Upper lobe of left lung (tissue), 6 donors: ENCODE results near the gene RHBG. TPM values are rescaled to one million over a fixed set of nuclear protein-coding genes. Genes with fewer than 3 reads are reported as not detected.

Experiments
- ATAC-seq, 2 donors: fragments of 200-7000 bp; cut with Tn5 transposase; one replicate each; pipeline ENCODE4 v1.9.1; 2022; ENCODE audit warnings: mild to moderate bottlenecking in 2 of 2, moderate library complexity in 2 of 2; ENCODE audit not compliant: low FRiP score in 2 of 2
- DNase-seq, 2 donors: peaks; one replicate each; pipeline ENCODE4 v3.0.0-alpha.2; 2019 to 2020
- H3K27ac ChIP-seq, 4 donors: fragments of 200-600 bp; sonication (generic); one replicate each; pipeline ENCODE4 v1.5.1; 2016 to 2019
- H3K27me3 ChIP-seq, 4 donors: fragments of 200-600 bp; sonication (generic); one replicate each; pipeline ENCODE4 v1.5.1; 2017 to 2019
- H3K36me3 ChIP-seq, 4 donors: fragments of 200-600 bp; sonication (generic); one replicate each; pipeline ENCODE4 v1.5.1; 2016 to 2019
- H3K4me1 ChIP-seq, 4 donors: fragments of 200-600 bp; sonication (generic); one replicate each; pipeline ENCODE4 v1.5.1; 2018 to 2019
- H3K4me3 ChIP-seq, 4 donors: fragments of 200-600 bp; sonication (generic); one replicate each; pipeline ENCODE4 v1.5.1; 2017 to 2019; ENCODE audit warnings: mild to moderate bottlenecking in 2 of 4, moderate library complexity in 1 of 4
- H3K9me3 ChIP-seq, 4 donors: fragments of 200-600 bp; sonication (generic); one replicate each; pipeline ENCODE4 v1.5.1; 2018 to 2019
- EP300 ChIP-seq, 4 donors: sonication (generic); formaldehyde crosslinking; IDR thresholded peaks; one replicate each; pipeline ENCODE4 v1.5.1; 2017; ENCODE audit warnings: antibody characterized with exemption in 4 of 4, control low read depth in 2 of 4
- POLR2A ChIP-seq, 4 donors: fragments of 450-650 bp; IDR thresholded peaks; one replicate each; pipeline ENCODE4 v1.5.1; 2016 to 2017; ENCODE audit warnings: antibody characterized with exemption in 4 of 4, mild to moderate bottlenecking in 2 of 4
- POLR2AphosphoS5 ChIP-seq, 2 donors: sonication (generic); formaldehyde crosslinking; IDR thresholded peaks; one replicate each; pipeline ENCODE4 v1.5.1; 2017; ENCODE audit warnings: antibody characterized with exemption in 2 of 2
- WGBS, 2 donors: methylation state at CpG; one replicate each; pipeline ENCODE4 v1.1.5; 2017 to 2018; 5-methylcytosine and 5-hydroxymethylcytosine counted together
- total RNA-seq, 6 donors: library from RNA; depleted of rRNA in 4 of 6; stranded (reverse); fragments of >200 nt in 4 of 6; gene quantifications; one replicate each; pipeline versions ENCODE4 v1.1.0 to v1.2.1, GENCODE V29; 2016 to 2021
- TF ChIP-seq, protein P1 (sequence below), 6 experiments: fragments of 450-650 bp in 4 of 6; fragments of 200-600 bp in 2 of 6; sonication (generic) in 2 of 6; IDR thresholded peaks; one replicate each; pipeline ENCODE4 v1.5.1; 2016 to 2019; ENCODE audit warnings: antibody characterized with exemption in 6 of 6
- donor health status: DM: no; HTN: no; CAD: no; lungs with moderate emphysema.
- donor health status: DM: no; HTN: yes; CAD: no; lungs with severe emphysema.

Gene RHBG
- total RNA-seq, 6 donors from 2014 or later, result 0.24 TPM; not detected in 5

DNA sequence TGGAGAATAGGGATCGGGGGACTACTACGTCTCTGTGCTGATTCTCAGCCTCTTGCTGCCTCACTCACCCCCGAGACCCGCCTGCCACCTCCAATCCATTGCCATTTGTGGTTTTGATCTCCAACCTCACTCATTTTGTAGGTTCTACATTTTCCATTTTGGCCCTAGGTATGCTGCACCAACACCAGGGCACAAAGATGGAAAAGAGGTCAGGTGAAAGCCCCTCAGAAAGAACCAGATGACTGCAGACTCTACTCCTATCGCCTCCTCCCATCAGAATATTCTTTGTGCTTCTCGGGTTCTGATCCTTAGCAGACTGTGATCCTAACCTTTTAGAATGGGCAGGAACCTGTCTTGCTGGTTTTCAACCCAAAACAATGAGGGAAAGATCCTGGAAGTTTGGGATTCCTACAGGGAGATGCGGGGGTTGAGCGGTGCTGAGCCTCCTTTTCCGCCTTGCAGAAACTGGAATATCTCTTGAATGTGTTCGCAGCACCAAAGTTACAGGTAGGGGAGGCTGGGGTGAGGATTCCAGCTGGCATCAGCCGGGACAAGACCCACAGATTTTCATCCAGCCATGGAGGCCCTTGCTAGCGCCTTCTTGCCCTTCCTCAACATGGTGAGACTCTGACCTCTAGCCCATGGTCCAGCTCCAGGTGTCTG, 53.1 kb downstream of the RHBG start:
- peaks cover 20 to 28% (median 26%) of the 10 kb centered on the region in 4 donors for H3K4me1 ChIP-seq
- peaks cover 1 to 55% (median 32%) of the 10 kb centered on the region in 4 donors for H3K27me3 ChIP-seq
- H3K9me3 ChIP-seq, result no peaks in the 10 kb centered on the region
- ATAC-seq (no peak), DNase-seq (no peak)
- TF ChIP-seq POLR2AphosphoS5 (IDR thresholded peaks at IDR 0.05) (no peak), EP300 (IDR thresholded peaks at IDR 0.05) (no peak), POLR2A (IDR thresholded peaks at IDR 0.05) (no peak)
- TF ChIP-seq, protein P1, sequence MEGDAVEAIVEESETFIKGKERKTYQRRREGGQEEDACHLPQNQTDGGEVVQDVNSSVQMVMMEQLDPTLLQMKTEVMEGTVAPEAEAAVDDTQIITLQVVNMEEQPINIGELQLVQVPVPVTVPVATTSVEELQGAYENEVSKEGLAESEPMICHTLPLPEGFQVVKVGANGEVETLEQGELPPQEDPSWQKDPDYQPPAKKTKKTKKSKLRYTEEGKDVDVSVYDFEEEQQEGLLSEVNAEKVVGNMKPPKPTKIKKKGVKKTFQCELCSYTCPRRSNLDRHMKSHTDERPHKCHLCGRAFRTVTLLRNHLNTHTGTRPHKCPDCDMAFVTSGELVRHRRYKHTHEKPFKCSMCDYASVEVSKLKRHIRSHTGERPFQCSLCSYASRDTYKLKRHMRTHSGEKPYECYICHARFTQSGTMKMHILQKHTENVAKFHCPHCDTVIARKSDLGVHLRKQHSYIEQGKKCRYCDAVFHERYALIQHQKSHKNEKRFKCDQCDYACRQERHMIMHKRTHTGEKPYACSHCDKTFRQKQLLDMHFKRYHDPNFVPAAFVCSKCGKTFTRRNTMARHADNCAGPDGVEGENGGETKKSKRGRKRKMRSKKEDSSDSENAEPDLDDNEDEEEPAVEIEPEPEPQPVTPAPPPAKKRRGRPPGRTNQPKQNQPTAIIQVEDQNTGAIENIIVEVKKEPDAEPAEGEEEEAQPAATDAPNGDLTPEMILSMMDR (IDR thresholded peaks at IDR 0.05), result no peak
- no peak overlapping the region for H3K27ac ChIP-seq
- 15 to 16% methylated on average over 11 to 12 of the region's 12 CpGs for WGBS, 2 donors
- H3K36me3 ChIP-seq, result no peaks in the 10 kb centered on the region
- peak overlapping the region in 3 of 4 donors; percentile 31 to 38 (median 36) for H3K4me3 ChIP-seq

DNA sequence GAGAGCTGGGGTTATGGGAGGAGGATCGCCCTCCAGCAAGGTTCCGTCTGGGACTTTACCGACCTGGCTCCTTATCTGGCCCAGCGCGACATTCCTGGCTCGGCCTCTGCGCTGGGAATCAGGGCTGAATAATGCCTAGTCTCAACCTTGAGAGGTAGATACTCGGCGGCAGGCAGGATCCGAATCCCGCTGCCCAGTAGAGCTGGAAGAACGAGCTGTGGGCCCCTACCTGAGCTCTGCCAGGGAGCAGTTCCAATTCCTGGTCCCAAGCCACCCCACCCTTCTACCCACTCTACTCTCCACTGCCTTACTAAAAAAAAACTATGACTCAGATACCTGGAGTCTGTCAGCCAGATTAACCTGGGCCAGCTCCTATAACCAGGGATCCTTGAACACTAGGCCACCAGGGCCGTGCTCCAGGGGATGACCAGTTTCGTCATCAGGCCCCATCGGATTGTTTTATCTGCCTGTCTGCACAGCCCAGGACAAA, 53.6 kb downstream of the RHBG start:
- H3K4me3 ChIP-seq, result no peak overlapping the region
- no peaks in the 10 kb centered on the region for H3K36me3 ChIP-seq
- H3K27me3 ChIP-seq, result peaks cover 1 to 52% (median 30%) of the 10 kb centered on the region in 4 donors
- DNase-seq, result no peak
- TF ChIP-seq POLR2A (IDR thresholded peaks at IDR 0.05) (no peak), EP300 (IDR thresholded peaks at IDR 0.05) (no peak), POLR2AphosphoS5 (IDR thresholded peaks at IDR 0.05) (no peak)
- TF ChIP-seq, protein P1 (IDR thresholded peaks at IDR 0.05), result no peak
- 26 to 27% methylated on average over 5 to 15 of the region's 15 CpGs for WGBS, 2 donors
- peaks cover 20 to 28% (median 26%) of the 10 kb centered on the region in 4 donors for H3K4me1 ChIP-seq
- H3K9me3 ChIP-seq, result no peaks in the 10 kb centered on the region
- no peak overlapping the region for H3K27ac ChIP-seq
- ATAC-seq, result peak in 1 of 2 donors; percentile 7

DNA sequence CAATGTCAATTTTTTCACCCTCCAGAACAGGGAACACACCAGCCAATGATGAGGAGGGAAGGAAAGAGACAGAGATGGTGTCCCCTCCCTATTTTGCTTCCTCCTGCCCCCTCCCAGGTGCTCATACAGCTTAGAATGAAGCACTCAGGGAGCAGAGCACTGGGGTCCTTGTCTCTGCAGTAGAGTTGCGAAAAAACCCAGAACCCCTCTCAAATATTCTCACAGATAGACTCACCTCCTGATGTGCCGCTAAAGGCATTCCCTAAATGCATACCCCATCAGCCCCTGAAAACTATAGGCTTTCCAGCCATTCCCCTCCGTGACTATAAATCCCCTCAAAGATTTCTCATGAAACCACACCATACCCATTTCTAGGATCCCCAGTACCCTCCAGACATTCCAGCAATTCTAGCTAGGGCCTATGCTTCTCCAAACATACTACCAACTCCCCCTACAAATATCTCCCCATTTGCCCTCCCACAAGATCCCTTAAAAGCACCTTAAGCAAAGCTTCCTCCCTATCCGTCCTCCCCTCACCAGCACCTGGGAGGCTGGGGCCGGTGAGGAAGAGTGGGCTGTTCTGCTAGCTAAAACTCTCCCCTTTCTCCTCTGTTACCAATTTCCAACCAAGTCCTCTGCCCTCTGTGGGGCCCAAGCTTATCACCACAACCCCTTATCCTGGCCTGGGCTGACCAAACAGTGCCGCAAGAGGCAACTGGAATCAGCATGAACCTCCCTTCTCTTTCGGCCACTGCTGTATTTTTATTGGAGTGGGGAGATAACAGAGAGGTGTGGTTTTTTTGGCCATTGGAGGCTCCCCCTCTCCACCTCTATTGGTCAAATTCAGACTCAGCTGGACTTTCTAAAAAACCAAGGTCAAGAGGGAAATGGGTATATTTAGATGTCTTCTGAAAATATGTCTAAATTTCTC, 54.7 kb downstream of the RHBG start:
- no peak for TF ChIP-seq POLR2AphosphoS5 (IDR thresholded peaks at IDR 0.05)
- no peak for TF ChIP-seq POLR2A (IDR thresholded peaks at IDR 0.05)
- no peak for TF ChIP-seq EP300 (IDR thresholded peaks at IDR 0.05)
- ATAC-seq (no peak), DNase-seq (no peak)
- H3K4me3 ChIP-seq, result no peak overlapping the region
- no peaks in the 10 kb centered on the region for H3K36me3 ChIP-seq
- peaks cover 1 to 46% (median 25%) of the 10 kb centered on the region in 4 donors for H3K27me3 ChIP-seq
- H3K27ac ChIP-seq, result no peak overlapping the region
- H3K4me1 ChIP-seq, result peaks cover 20 to 28% (median 26%) of the 10 kb centered on the region in 4 donors
- 35 to 60% methylated on average over 7 of the region's 7 CpGs for WGBS, 2 donors
- H3K9me3 ChIP-seq, result no peaks in the 10 kb centered on the region

DNA sequence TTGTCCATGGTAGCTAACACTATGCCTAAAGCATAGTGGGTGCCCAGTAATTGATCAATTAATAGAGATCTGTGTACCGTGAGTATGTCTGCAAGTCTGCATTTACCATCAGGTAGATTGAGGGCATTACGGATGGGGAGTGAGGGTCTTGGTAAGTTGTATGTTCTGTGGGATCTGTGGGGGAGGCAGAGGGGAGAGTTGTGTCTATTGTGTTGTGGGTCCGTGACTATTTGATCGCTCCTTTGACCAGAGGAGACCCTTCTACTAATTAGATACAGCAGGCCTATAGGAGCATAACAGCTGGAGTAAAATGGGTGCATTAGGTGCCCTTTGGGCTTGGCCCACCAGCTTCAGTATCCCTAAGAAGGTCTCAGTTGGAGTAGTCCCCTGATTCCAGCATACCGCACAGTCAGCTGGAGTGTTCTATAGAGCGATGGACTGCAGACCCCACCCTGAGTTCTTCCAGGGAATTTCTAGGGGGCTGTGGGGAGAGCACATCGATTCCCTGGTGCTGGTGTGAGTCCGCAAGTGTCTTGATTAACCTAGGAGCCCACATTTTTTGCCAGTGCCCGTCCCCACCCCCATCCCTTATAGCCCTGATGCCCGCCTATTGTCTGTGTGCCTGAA, 55.9 kb downstream of the RHBG start:
- DNase-seq (no peak), ATAC-seq (no peak)
- Histone ChIP-seq H3K9me3 (no peaks in the 10 kb centered on the region), H3K4me1 (peaks cover 20 to 24% (median 22%) of the 10 kb centered on the region in 4 donors), H3K27me3 (peaks cover 1 to 45% (median 25%) of the 10 kb centered on the region in 4 donors), H3K36me3 (no peaks in the 10 kb centered on the region), H3K4me3 (no peak overlapping the region), H3K27ac (no peak overlapping the region)
- 73 to 82% methylated on average over 6 to 10 of the region's 10 CpGs for WGBS, 2 donors
- TF ChIP-seq POLR2A (IDR thresholded peaks at IDR 0.05), result no peak
- TF ChIP-seq, protein P1 (IDR thresholded peaks at IDR 0.05), result no peak
- no peak for TF ChIP-seq EP300 (IDR thresholded peaks at IDR 0.05)
- no peak for TF ChIP-seq POLR2AphosphoS5 (IDR thresholded peaks at IDR 0.05)
